Measurements from ENCODE around the gene KLF15.
A peak's percentile ranks its signal among the peaks of the same experiment; 100 is the strongest.

The KLF15 gene

GRCh38 chr3:126357295-126358037, at the start of gene KLF15:
KLF15 (minus strand) TSS chr3:126357408; CDS start chr3:126352922, 4,486 bp downstream.
- peak within 1 kb of the TSS; percentile 38 for H3K4me3 ChIP-seq (ENCODE audit: low read depth, low read length)
- no peak for TF ChIP-seq CTCF (IDR thresholded peaks at IDR 0.05; ENCODE audit: borderline replicate concordance, insufficient read depth, low read depth, low read length)

- TF ChIP-seq CTCF (IDR thresholded peaks at IDR 0.05; ENCODE audit: borderline replicate concordance, insufficient read depth, low read depth, low read length) = no peak
- no peak overlapping the region for H3K4me3 ChIP-seq (ENCODE audit: low read depth, low read length)
These were observed 49.4 kb upstream of the KLF15 start for GRCh38 chr3:126406389-126407296.

- no peak for TF ChIP-seq CTCF (IDR thresholded peaks at IDR 0.05; ENCODE audit: borderline replicate concordance, insufficient read depth, low read depth, low read length)
These were observed 45.6 kb upstream of the KLF15 start for GRCh38 chr3:126402666-126403302.

GRCh38 chr3:126402178-126402577, 45.0 kb upstream of the KLF15 start:
- TF ChIP-seq CTCF (IDR thresholded peaks at IDR 0.05; ENCODE audit: borderline replicate concordance, insufficient read depth, low read depth, low read length) = no peak
- H3K4me3 ChIP-seq (ENCODE audit: low read depth, low read length) = no peak overlapping the region

More at GRCh38 chr3:126402666-126403302, 45.6 kb upstream of the KLF15 start:
- no peak overlapping the region for H3K4me3 ChIP-seq (ENCODE audit: low read depth, low read length)

GRCh38 chr3:126401611-126402160, 44.5 kb upstream of the KLF15 start:
- no peak for TF ChIP-seq CTCF (IDR thresholded peaks at IDR 0.05; ENCODE audit: borderline replicate concordance, insufficient read depth, low read depth, low read length)
- no peak overlapping the region for H3K4me3 ChIP-seq (ENCODE audit: low read depth, low read length)

GRCh38 chr3:126399756-126400155, 42.5 kb upstream of the KLF15 start:
- H3K4me3 ChIP-seq (ENCODE audit: low read depth, low read length) = no peak overlapping the region
- no peak for TF ChIP-seq CTCF (IDR thresholded peaks at IDR 0.05; ENCODE audit: borderline replicate concordance, insufficient read depth, low read depth, low read length)

All from GM12875 (cell line).